Measurements from ENCODE around the gene TMEM190. TPM values are rescaled to one million over a fixed set of nuclear protein-coding genes. Genes with fewer than 3 reads are reported as not detected.

The TMEM190 gene
- total RNA-seq, 4 donors from 2014 or later: not detected

GRCh38 chr19:55391191-55391670 is 14.6 kb downstream of the TMEM190 start:
- no peak for TF ChIP-seq CTCF (IDR thresholded peaks at IDR 0.05; ENCODE audit: low read depth)

GRCh38 chr19:55391702-55392615 is 15.3 kb downstream of the TMEM190 start:
- TF ChIP-seq CTCF (IDR thresholded peaks at IDR 0.05; ENCODE audit: low read depth): no peak

GRCh38 chr19:55392820-55393761 is 16.5 kb downstream of the TMEM190 start:
- no peak for TF ChIP-seq CTCF (IDR thresholded peaks at IDR 0.05; ENCODE audit: low read depth)

- no peak for TF ChIP-seq CTCF (IDR thresholded peaks at IDR 0.05; ENCODE audit: low read depth)
Observed at GRCh38 chr19:55398200-55398925, 21.7 kb downstream of the TMEM190 start.

- TF ChIP-seq CTCF (IDR thresholded peaks at IDR 0.05; ENCODE audit: low read depth): no peak
Observed at GRCh38 chr19:55400281-55401087, 23.9 kb downstream of the TMEM190 start.

GRCh38 chr19:55402509-55402908 is 25.9 kb downstream of the TMEM190 start:
- TF ChIP-seq CTCF (IDR thresholded peaks at IDR 0.05; ENCODE audit: low read depth): no peak
